ENCODE data around the gene MYEOV.

- no peak for TF ChIP-seq CTCF (optimal IDR thresholded peaks at IDR 0.05 in 1 of 3, IDR thresholded peaks at IDR 0.05 in 1 of 3, conservative IDR thresholded peaks at IDR 0.05 in 1 of 3; ENCODE audit: extremely low read depth in 1 of 3, insufficient read depth in 2 of 3, low read length in 3 of 3)
- TF ChIP-seq EZH2 (IDR thresholded peaks at IDR 0.05; ENCODE audit: low read length) = no peak
Observed at GRCh38 chr11:69245041-69245440, 48.9 kb upstream of the MYEOV start.

All from keratinocyte (primary cell).